RWPE1 (cell line): Measurements from ENCODE around the gene ARID3B.
A peak's percentile ranks its signal among the peaks of the same experiment; 100 is the strongest.
"Not testable (repeated sequence)": the region's sequence is repeated elsewhere in the genome, so short reads cannot be mapped to it uniquely, and the experiment has no call there.

Experiments
- CTCF ChIA-PET: fragments of 350-600 bp; sonication (Branson Sonifier 250); formaldehyde crosslinking; extraction: SDS; loops from one replicate; lab custom pipeline; 2021; lab: Yijun Ruan, JAX
- POLR2A ChIA-PET: fragments of 400-600 bp; formaldehyde crosslinking; extraction: SDS; loops from one replicate; lab custom pipeline; 2020; ENCODE audit warnings: antibody characterized with exemption; ENCODE audit not compliant: low non-redundant PET; lab: Yijun Ruan, JAX
- DNase-seq: peaks from one replicate; pipeline ENCODE4 v3.0.0; 2012; ENCODE audit warnings: low spot score
- H3K27ac ChIP-seq: fragments of 450-650 bp; 2 replicates; pipeline ENCODE4 v1.5.1; 2017
- CTCF ChIP-seq: fragments of 450-650 bp; conservative IDR thresholded peaks from 2 replicates; pipeline ENCODE4 v1.5.1; 2017; ENCODE audit warnings: low read depth, mild to moderate bottlenecking

Gene ARID3B

GRCh38 chr15:74529921-74530320, 11.1 kb upstream of the ARID3B start:
- H3K27ac ChIP-seq, result peak overlapping the region; percentile 77
- CTCF ChIA-PET, result no interaction called here
- TF ChIP-seq CTCF, result no peak
- DNase-seq, result no peak
- POLR2A ChIA-PET, result no interaction called here

DNA sequence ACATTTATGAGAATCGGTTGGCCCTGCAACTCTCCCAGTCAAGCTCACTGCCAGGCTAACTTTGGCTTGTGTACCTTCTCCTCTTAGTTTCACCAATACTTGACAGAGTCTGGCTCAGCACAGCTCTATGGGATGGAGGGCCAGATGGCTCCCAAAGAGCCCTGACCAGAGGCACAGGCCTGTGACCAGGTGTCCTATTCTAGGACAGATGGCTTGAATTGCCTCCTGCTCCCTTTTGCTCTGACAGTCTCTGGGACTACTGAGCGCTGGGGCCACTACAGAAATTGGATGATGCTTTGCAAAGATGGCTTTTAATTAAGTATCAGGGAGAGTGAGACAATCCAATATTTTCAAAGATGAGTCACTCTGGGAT, 10.3 kb upstream of the ARID3B start:
- no peak for TF ChIP-seq CTCF
- H3K27ac ChIP-seq, result no peak overlapping the region
- ChIA-PET POLR2A (interaction anchor here (0.5 to 1.0 kb wide), 2 partner anchors 10 to 32 kb away, joined by 3 to 5 read pairs; partner anchors contain the start of gene ARID3B), CTCF (interaction anchor here (0.7 kb wide), 1 partner anchor 16 kb away, joined by 4 read pairs; no protein-coding TSS in a partner anchor)
- DNase-seq, result no peak

DNA sequence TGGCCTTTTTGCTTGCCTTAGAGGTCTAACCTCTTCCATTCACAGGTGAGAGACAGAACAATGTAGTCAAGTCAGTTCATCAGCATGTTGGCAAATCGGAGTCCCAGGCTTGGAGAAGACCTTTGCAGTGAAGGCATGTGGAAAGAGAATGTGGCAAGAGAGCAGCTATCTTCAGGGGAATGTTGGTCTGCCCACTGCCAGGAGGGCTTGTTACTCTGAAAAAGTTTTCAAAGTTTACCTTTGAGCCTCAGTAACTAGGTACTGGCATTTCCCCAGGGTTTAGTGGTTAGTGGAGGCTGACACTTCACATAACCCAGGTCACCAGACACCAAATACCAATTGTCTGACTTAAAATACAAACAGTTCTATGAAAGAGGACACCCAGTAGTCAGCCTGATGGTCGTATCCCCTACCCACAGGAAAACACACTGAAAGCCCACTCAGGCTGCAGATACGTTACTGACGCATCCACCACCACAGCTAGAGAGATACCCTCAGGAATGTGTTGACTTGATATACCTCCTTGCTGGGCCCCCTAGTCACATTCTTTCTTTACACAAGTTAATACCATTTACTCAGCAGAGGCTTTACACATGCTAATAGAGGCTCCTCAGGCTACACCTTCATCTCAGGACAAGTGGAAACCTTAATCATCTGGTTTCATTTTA, 9.7 kb upstream of the ARID3B start:
- ChIA-PET POLR2A (interaction anchor here (0.5 to 1.0 kb wide), 4 partner anchors 9 to 34 kb away, joined by 3 to 5 read pairs (median 4); partner anchors contain the start of gene ARID3B), CTCF (interaction anchor here (0.7 kb wide), 1 partner anchor 17 kb away, joined by 4 read pairs; no protein-coding TSS in a partner anchor)
- TF ChIP-seq CTCF, result no peak
- DNase-seq, result no peak
- H3K27ac ChIP-seq, result no peak overlapping the region

DNA sequence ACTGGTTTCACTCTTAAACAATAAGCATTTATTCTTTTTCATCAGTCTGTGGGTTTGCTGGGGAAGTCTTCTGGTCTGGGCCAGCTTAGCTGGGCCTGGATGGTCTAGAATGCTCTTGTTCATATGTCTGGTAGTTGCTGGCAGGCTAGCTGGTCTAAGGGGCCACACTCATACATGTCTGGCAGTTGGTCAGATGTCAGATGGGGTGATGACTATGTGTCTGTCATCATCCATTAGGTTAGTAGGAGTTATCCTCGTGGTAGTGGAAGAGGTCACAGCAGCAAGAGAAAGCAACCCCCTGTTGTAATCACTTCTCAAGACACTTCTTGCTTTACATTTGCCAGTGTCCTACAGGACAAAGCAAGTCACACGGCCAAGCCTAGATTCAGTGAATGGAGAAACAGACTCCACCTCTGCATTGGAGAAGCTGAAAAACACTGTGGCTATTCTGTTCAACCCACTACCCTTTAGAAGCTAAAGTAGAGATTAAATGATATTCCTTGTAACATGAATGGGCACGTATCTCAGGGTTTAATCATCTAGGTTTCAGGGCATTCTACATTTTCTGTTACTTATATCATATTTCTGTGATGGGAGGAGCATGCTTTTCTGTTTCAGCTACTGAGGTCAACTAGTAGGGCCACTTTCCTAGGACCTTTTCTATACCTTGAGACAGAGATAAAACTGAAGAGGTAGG, 5.5 kb upstream of the ARID3B start:
- no peak for DNase-seq
- POLR2A ChIA-PET, result no interaction called here
- peak overlapping the region; percentile 46; the same call in 1 of the 2 replicates for H3K27ac ChIP-seq
- CTCF ChIA-PET, result interaction anchor here (0.5 to 0.9 kb wide), 2 partner anchors 162 to 243 kb away, joined by 4 to 5 read pairs; no protein-coding TSS in a partner anchor
- TF ChIP-seq CTCF, result no peak

DNA sequence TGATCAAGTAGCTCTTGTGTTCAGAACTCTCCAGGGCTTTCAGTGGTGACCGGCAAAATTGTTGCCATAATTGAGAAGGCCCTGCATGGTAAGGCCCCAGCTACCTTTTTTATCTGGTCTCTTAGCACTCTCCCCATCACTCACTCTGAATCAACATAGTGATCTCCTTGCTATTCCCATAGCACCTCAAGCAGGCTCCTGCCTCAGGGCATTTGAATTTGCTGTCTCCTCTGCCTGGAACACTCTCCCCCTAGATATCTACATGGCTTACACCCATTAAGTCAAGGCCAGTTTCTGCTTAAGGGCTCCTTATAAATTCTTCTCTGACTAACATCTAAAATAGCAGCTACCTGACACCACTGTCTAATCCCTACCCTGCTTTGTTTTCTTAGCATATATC, 3.3 kb upstream of the ARID3B start:
- DNase-seq, result no peak
- H3K27ac ChIP-seq, result no peak overlapping the region
- ChIA-PET POLR2A (no interaction called here), CTCF (no interaction called here)
- no peak for TF ChIP-seq CTCF

DNA sequence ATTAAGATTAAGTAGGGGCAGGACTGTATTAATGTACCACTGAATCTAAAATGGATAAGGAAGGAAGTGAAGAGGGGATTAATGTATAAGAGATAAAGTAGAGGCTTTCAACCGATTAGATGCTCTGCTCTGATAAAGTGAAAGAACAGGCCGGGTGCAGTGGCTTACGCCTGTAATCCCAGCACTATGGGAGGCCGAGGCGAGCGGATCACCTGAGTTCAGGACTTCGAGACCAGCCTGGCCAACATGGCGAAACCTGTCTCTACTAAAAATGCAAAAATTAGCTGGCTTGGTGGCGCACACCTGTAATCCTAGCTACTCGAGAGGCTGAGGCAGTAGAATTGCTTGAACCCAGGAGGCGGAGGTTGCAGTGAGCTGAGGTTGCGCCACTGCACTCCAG, 1.5 kb upstream of the ARID3B start:
- POLR2A ChIA-PET, DNase-seq, CTCF ChIA-PET: not testable (repeated sequence)
- peak overlapping the region; percentile 83 for H3K27ac ChIP-seq
